Left ventricle myocardium inferior (tissue), 1 donor: ENCODE data around the gene RHCE. TPM values are rescaled to one million over a fixed set of nuclear protein-coding genes. Genes with fewer than 3 reads are reported as not detected.
A peak's percentile ranks its signal among the peaks of the same experiment; 100 is the strongest.

Experiments used
- DNase-seq: peaks from one replicate; pipeline ENCODE4 v3.0.0-alpha.2; 2020
- H3K27ac ChIP-seq: fragments of 200-600 bp; replicated peaks from 2 replicates; pipeline ENCODE4 v1.8.0; 2021
- H3K27me3 ChIP-seq: fragments of 200-600 bp; 2 replicates; pipeline ENCODE4 v1.8.0; 2021; ENCODE audit warnings: low read depth
- H3K36me3 ChIP-seq: fragments of 200-600 bp; 2 replicates; pipeline ENCODE4 v1.8.0; 2021
- H3K4me1 ChIP-seq: fragments of 200-600 bp; 2 replicates; pipeline ENCODE4 v1.8.0; 2021
- H3K4me3 ChIP-seq: fragments of 200-600 bp; 2 replicates; pipeline ENCODE4 v1.8.0; 2021; ENCODE audit warnings: mild to moderate bottlenecking, moderate library complexity
- H3K9me3 ChIP-seq: fragments of 200-600 bp; replicated peaks from 2 replicates; pipeline ENCODE4 v1.8.0; 2021
- CTCF ChIP-seq: fragments of 200-600 bp; IDR thresholded peaks from 2 replicates; pipeline ENCODE4 v1.8.0; 2021; ENCODE audit warnings: antibody characterized with exemption, mild to moderate bottlenecking, borderline replicate concordance
- intact Hi-C: fragments of 100-400 bp; cut with micrococcal nuclease; formaldehyde crosslinking; loops from one replicate; pipeline ENCODE4 v1.11.0; 2022
- total RNA-seq: library from RNA; stranded (reverse); fragmentation: NEBNext Ultra II Directional; extraction: Animal tissue kit (Norgen Biotek cat#: 25700); gene quantifications from one replicate; pipeline ENCODE4 v1.2.1, GENCODE V29; 2021
- donor health status: DM: no; HTN: yes; CAD: no; lungs with severe emphysema.

RHCE gene
- total RNA-seq, 1 donor from 2014 or later = 1.0 TPM

GRCh38 chr1:25431955-25432719 is 11.5 kb upstream of the RHCE start:
- TF ChIP-seq CTCF = no peak
- Histone ChIP-seq H3K27me3 (no peaks in the 10 kb centered on the region), H3K27ac (peak overlapping the region; percentile 95), H3K4me1 (peaks cover 75% of the 10 kb centered on the region), H3K4me3 (peak overlapping the region; percentile 85), H3K9me3 (no peaks in the 10 kb centered on the region), H3K36me3 (no peaks in the 10 kb centered on the region)
- intact Hi-C loops = no loop called here
- DNase-seq = no peak

GRCh38 chr1:25430967-25431881 is 10.6 kb upstream of the RHCE start:
- Histone ChIP-seq H3K36me3 (no peaks in the 10 kb centered on the region), H3K9me3 (no peaks in the 10 kb centered on the region), H3K27me3 (no peaks in the 10 kb centered on the region), H3K27ac (peak overlapping the region; percentile 95), H3K4me3 (peak overlapping the region; percentile 85), H3K4me1 (peaks cover 66% of the 10 kb centered on the region)
- intact Hi-C loops = no loop called here
- no peak for TF ChIP-seq CTCF
- peak; percentile 17 for DNase-seq

GRCh38 chr1:25430073-25430966 is 9.7 kb upstream of the RHCE start, which contains the start of gene MACO1:
Gene MACO1 (plus strand): TSS chr1:25430897. CDS start chr1:25431099, 202 bp downstream.
- intact Hi-C loops = no loop called here
- H3K4me3 ChIP-seq = peak within 1 kb of the TSS; percentile 85

GRCh38 chr1:25428475-25429166 is 8.0 kb upstream of the RHCE start:
- DNase-seq = no peak
- TF ChIP-seq CTCF = no peak
- Histone ChIP-seq H3K36me3 (no peaks in the 10 kb centered on the region), H3K4me3 (no peak overlapping the region), H3K27ac (no peak overlapping the region), H3K27me3 (no peaks in the 10 kb centered on the region), H3K9me3 (no peaks in the 10 kb centered on the region), H3K4me1 (peaks cover 40% of the 10 kb centered on the region)
- intact Hi-C loops = no loop called here

More at GRCh38 chr1:25430073-25430966, 9.7 kb upstream of the RHCE start, which contains the start of gene MACO1:
- Histone ChIP-seq H3K4me1 (peaks cover 57% of the 10 kb centered on the region), H3K27me3 (no peaks in the 10 kb centered on the region), H3K27ac (peak within 1 kb of the TSS; percentile 95), H3K9me3 (no peaks in the 10 kb centered on the region), H3K36me3 (no peaks in the 10 kb centered on the region)
- DNase-seq = peak; percentile 97
- TF ChIP-seq CTCF = no peak
